OCI-LY3 (cell line): ENCODE results near the gene TANGO2.

ENCODE experiments used
- H2AFZ ChIP-seq: fragments of 200-600, 300-600 bp; shearing (Covaris generic); 2 replicates; pipeline ENCODE4 v1.6.0; 2014; ENCODE audit warnings: antibody characterized with exemption, low read depth, low read length
- H3K27ac ChIP-seq: fragments of 200-600, 300-600 bp; sonication (generic); 2 replicates; pipeline ENCODE4 v1.5.1; 2014; ENCODE audit warnings: mild to moderate bottlenecking, low read length, moderate library complexity, mixed read lengths
- H3K27me3 ChIP-seq: fragments of 200-600, 300-600 bp; sonication (generic); 2 replicates; pipeline ENCODE4 v1.6.1; 2014; ENCODE audit warnings: low read depth, low read length, mixed read lengths
- H3K36me3 ChIP-seq: fragments of 200-600, 300-600 bp; sonication (generic); replicated peaks from 2 replicates; pipeline ENCODE3; 2014; ENCODE audit warnings: low read depth, low read length, mixed read lengths
- H3K4me1 ChIP-seq: fragments of 300-600, 200-600 bp; sonication (generic); 2 replicates; pipeline ENCODE4 v1.6.1; 2014; ENCODE audit warnings: low read length, mixed read lengths
- H3K4me2 ChIP-seq: fragments of 200-600, 300-600 bp; sonication (generic); 2 replicates; pipeline ENCODE4 v1.6.1; 2014; ENCODE audit warnings: low read length, mixed read lengths
- H3K4me3 ChIP-seq: fragments of 300-600, 200-600 bp; sonication (generic); 2 replicates; pipeline ENCODE4 v1.5.1; 2014; ENCODE audit warnings: antibody characterized with exemption, mild to moderate bottlenecking, low read length, moderate library complexity
- H3K79me2 ChIP-seq: fragments of 300-600, 200-600 bp; shearing (Covaris generic); 2 replicates; pipeline ENCODE4 v1.6.1; 2014; ENCODE audit warnings: mild to moderate bottlenecking, low read length, mixed read lengths
- H3K9ac ChIP-seq: fragments of 300-600, 200-600 bp; shearing (Covaris generic); 2 replicates; pipeline ENCODE4 v1.6.0; 2014; ENCODE audit warnings: mild to moderate bottlenecking, low read length, moderate library complexity
- H3K9me3 ChIP-seq: fragments of 200-600, 300-600 bp; shearing (Covaris generic); 2 replicates; pipeline ENCODE4 v1.6.1; 2014; ENCODE audit warnings: low read length, mixed read lengths; ENCODE audit not compliant: insufficient read depth
- H4K20me1 ChIP-seq: fragments of 200-600, 300-600 bp; sonication (generic); 2 replicates; pipeline ENCODE4 v1.6.1; 2016; ENCODE audit warnings: low read length, mixed read lengths; ENCODE audit not compliant: insufficient read depth
- CTCF ChIP-seq: fragments of 200-600, 300-600 bp; sonication (generic); IDR thresholded peaks from 2 replicates; pipeline ENCODE4 v1.5.1; 2014; ENCODE audit warnings: antibody characterized with exemption, low read length, low read depth
- EZH2phosphoT487 ChIP-seq: fragments of 200-600 bp; shearing (Covaris generic); IDR thresholded peaks from 2 replicates; pipeline ENCODE4 v1.6.1; 2018; ENCODE audit warnings: antibody characterized with exemption, mixed run types, low read depth

TANGO2 gene

GRCh38 chr22:20106205-20106848 is 85.4 kb downstream of the TANGO2 start:
- Histone ChIP-seq H3K27ac (no peak overlapping the region), H3K4me2 (no peak overlapping the region), H3K4me3 (no peak overlapping the region), H3K79me2 (no peaks in the 10 kb centered on the region), H4K20me1 (peaks cover 8% of the 10 kb centered on the region; the same call in 1 of the 2 replicates), H3K36me3 (peaks cover 65% of the 10 kb centered on the region), H3K27me3 (no peaks in the 10 kb centered on the region), H3K9ac (no peak overlapping the region), H3K4me1 (no peaks in the 10 kb centered on the region), H2AFZ (no peak overlapping the region), H3K9me3 (no peaks in the 10 kb centered on the region)
- no peak for TF ChIP-seq CTCF
- TF ChIP-seq EZH2phosphoT487 = no peak

- Histone ChIP-seq H4K20me1 (peaks cover 8% of the 10 kb centered on the region; the same call in 1 of the 2 replicates), H3K27ac (no peak overlapping the region), H3K4me2 (no peak overlapping the region), H3K9me3 (no peaks in the 10 kb centered on the region), H3K4me1 (no peaks in the 10 kb centered on the region), H3K36me3 (peaks cover 64% of the 10 kb centered on the region), H2AFZ (no peak overlapping the region), H3K79me2 (no peaks in the 10 kb centered on the region), H3K27me3 (no peaks in the 10 kb centered on the region), H3K4me3 (no peak overlapping the region), H3K9ac (no peak overlapping the region)
- TF ChIP-seq CTCF (no peak), EZH2phosphoT487 (no peak)
Observed at GRCh38 chr22:20106849-20107237, 85.9 kb downstream of the TANGO2 start.

- H2AFZ ChIP-seq = no peak overlapping the region
- TF ChIP-seq CTCF (no peak), EZH2phosphoT487 (no peak)
- H3K79me2 ChIP-seq = no peaks in the 10 kb centered on the region
- H3K27ac ChIP-seq = no peak overlapping the region
- H3K9ac ChIP-seq = no peak overlapping the region
- H3K4me3 ChIP-seq = no peak overlapping the region
- H3K4me2 ChIP-seq = no peak overlapping the region
- H3K4me1 ChIP-seq = no peaks in the 10 kb centered on the region
- H3K36me3 ChIP-seq = peaks cover 66% of the 10 kb centered on the region
- H4K20me1 ChIP-seq = peaks cover 8% of the 10 kb centered on the region; the same call in 1 of the 2 replicates
- H3K9me3 ChIP-seq = no peaks in the 10 kb centered on the region
- no peaks in the 10 kb centered on the region for H3K27me3 ChIP-seq
Observed at GRCh38 chr22:20107471-20107901, 86.6 kb downstream of the TANGO2 start.

- H3K9ac ChIP-seq = no peak overlapping the region
- H4K20me1 ChIP-seq = peaks cover 8% of the 10 kb centered on the region; the same call in 1 of the 2 replicates
Observed at GRCh38 chr22:20107951-20108756, 87.2 kb downstream of the TANGO2 start.

More at GRCh38 chr22:20107951-20108756, 87.2 kb downstream of the TANGO2 start:
- H3K27ac ChIP-seq = no peak overlapping the region
- no peaks in the 10 kb centered on the region for H3K9me3 ChIP-seq
- H3K36me3 ChIP-seq = peaks cover 72% of the 10 kb centered on the region
- H3K27me3 ChIP-seq = no peaks in the 10 kb centered on the region
- H3K79me2 ChIP-seq = no peaks in the 10 kb centered on the region; the same call in 1 of the 2 replicates
- TF ChIP-seq CTCF (no peak), EZH2phosphoT487 (no peak)
- H3K4me2 ChIP-seq = no peak overlapping the region
- no peak overlapping the region for H2AFZ ChIP-seq
- H3K4me3 ChIP-seq = no peak overlapping the region
- H3K4me1 ChIP-seq = no peaks in the 10 kb centered on the region
